GM19452 (cell line): ENCODE results near the gene ZNF879.

ENCODE experiments used
- ATAC-seq: cut with Tn5 transposase; IDR thresholded peaks from one replicate; pipeline ENCODE4 v1.9.1; 2021; ENCODE audit not compliant: unreplicated experiment

The ZNF879 gene

DNA sequence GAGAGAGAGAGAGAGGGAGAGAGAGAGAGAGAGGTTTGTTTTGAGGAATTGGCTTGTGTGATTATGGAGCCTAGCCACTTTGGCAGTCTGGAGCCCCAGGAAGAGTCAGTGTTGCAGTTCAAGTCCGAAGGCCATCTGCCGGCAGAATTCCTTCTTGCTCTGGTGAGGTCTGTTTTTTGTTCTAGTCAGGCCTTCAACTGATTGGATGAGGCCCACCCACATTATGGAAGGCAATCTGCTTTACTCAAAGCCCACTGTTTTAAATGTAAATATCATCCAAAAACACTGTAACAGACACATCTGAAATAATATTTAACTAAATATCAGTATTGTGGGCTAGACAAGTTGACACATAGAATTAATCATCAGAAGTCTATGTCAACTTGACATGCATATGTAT lies 17.0 kb upstream of the ZNF879 start:
- no peak for ATAC-seq

DNA sequence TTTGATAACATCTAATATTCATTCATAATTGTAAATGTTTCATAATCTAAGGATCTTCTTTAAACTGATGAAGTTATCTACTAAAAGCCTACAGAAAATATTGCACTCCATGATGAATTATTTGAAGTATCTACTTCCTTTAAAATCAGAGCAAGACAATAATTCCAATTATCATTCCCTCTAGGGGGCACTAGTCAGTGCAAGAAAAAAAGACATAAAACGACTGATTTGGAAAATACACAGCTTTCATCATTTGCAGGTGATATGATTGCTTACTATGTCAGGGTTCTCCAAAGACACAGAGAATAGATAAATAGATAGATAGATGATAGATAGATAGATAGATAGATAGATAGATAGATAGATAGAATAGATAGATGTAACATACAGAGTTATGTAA lies 14.9 kb upstream of the ZNF879 start:
- ATAC-seq: no peak

DNA sequence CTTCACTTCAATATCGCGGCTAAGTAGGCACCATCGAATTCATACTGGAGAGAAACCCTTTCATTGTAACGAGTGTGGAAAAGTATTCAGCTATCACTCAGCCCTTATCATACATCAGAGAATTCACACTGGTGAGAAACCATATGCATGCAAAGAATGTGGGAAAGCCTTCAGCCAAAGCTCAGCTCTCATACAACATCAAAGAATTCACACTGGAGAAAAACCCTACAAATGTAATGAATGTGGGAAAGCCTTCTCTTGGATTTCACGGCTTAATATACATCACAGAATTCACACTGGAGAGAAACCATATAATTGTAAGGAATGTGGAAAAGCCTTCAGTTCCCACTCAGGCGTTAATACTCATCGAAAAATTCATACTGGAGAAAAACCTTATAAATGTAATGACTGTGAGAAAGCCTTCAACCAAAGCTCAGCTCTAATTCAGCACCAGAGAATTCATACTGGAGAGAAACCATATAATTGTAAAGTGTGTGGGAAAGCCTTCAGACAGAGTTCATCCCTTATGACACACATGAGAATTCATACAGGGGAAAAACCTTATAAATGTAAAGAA lies 9.5 kb downstream of the ZNF879 start:
- no peak for ATAC-seq

DNA sequence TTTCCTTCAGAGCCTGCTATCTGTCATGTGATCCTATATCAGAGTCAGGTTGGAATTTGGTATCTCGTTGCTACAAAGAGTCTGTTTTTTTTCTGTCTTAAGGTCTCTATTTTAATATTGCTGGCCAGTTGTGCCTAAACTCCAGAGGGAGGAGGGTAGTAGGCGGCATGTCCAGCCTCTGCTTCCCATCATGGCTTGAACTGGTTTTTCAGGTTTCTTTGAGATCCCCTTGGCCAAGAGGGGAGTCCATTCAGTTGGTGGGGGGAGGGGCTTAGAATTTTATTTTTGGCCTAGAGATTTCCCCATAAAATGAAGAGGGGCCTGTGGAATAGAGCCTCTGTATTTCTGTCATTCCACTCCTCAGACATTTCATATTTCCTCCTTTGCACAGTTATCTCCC lies 21.2 kb downstream of the ZNF879 start:
- ATAC-seq: no peak

DNA sequence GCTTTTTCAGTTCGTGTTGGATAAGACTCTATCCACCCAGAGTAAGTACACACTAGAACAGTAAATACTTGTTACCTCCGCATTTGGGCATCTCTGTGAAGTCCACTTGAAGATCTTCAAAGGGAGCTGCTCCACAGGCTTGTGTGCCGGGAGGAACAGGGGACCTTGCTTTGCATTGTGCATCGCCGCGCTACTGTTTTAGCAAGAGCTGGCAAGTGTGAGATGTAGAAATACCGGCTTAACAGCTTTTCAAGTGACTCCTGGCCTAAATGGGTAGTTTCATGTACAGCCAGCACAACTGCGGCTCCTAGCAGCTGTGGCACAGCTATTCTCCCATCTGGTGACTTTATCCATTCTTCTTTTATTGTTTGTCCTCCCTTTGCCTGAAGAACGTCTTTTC lies 28.2 kb downstream of the ZNF879 start:
- ATAC-seq: no peak

DNA sequence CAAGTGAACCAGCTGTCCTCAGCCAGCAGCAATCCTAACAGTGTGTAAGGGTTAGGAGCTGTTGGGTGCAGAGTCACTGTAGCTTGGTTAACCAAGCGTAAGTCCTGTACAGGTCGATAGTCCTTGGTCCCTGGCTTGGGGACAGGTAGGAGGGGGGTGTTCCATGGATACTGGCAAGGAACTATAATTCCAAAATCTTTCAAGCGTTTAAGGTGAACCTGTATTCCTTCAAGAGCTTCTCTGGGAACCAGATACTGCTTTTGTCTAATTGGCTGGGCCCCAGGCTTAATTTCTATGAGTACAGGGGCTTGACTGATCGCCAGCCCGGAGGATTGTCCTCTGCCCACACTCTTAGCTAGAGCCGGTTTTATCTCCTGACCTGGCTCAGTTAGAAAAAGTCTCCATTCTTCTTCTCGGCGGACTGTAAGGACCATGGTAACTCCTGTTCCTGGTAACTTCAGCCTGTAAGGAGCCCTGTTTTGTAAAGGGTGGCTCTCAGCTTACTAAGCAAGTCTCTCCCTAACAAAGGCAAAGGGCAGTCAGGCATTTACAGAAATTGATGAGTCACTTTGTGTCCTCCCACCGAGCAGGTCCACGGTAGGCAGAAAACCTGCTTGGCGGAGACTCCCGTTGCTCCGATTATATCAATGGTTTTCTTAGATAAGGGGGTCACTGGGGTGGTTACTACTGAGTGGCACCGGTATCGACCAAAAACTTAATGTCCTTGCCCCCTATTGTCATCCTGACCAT lies 30.6 kb downstream of the ZNF879 start:
- ATAC-seq: no peak

DNA sequence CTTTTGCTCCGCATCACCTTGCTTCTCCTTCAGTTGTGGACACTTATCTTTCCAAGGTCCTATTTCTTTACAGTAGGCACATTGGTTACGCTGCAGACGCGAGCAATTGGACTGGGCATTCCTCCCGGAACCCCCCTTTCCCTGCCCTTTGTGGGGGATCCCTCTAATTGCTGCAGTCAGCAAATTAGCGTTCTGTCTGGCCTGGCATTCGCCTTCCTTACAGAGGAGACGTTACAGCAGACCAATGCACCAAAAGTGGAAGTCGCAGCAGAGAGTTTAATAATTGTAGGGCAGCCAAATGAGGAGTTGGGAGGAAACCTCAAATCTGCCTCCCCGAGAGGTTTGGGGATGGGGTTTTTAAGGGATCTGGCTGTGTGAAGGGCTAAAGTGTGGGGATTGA lies 31.3 kb downstream of the ZNF879 start:
- no peak for ATAC-seq

DNA sequence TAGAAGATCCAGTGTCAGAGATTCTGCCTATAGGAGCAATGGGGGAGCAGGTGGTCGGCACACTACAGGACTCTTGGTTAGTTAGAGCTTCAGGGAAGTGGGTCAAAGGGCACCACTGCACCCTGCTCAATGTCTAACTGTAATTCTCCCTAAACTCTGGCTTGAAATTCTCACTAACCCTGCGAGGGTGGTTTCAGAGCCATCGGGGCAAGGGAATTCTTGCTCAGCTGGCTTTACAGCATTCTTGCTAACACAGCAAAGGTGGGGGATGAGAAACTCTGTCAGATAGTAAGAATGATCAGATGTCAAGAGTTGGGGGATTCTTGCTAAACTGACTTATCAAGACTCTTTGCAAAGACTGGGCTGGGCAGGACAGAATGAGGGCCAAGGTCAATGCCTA lies 31.8 kb downstream of the ZNF879 start:
- no peak for ATAC-seq

DNA sequence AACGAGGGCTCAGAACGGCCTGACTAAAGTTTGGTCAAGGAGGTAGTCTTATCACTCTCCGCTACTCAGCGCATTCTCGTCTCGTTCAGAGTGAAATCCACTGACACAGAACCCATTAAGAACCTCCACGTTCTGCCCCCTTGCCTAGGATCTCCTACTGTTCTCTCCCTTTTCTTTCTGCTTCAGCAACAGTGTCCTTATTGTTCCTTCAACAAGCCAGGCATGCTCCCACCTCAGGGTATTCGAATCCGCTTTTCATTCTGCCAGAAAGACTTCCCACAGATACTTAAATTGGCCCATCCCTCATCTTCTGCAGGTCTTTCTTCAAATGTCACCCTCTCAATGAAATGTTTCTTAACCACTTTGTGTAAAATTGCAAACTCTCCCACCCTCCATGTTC lies 32.2 kb downstream of the ZNF879 start:
- no peak for ATAC-seq

DNA sequence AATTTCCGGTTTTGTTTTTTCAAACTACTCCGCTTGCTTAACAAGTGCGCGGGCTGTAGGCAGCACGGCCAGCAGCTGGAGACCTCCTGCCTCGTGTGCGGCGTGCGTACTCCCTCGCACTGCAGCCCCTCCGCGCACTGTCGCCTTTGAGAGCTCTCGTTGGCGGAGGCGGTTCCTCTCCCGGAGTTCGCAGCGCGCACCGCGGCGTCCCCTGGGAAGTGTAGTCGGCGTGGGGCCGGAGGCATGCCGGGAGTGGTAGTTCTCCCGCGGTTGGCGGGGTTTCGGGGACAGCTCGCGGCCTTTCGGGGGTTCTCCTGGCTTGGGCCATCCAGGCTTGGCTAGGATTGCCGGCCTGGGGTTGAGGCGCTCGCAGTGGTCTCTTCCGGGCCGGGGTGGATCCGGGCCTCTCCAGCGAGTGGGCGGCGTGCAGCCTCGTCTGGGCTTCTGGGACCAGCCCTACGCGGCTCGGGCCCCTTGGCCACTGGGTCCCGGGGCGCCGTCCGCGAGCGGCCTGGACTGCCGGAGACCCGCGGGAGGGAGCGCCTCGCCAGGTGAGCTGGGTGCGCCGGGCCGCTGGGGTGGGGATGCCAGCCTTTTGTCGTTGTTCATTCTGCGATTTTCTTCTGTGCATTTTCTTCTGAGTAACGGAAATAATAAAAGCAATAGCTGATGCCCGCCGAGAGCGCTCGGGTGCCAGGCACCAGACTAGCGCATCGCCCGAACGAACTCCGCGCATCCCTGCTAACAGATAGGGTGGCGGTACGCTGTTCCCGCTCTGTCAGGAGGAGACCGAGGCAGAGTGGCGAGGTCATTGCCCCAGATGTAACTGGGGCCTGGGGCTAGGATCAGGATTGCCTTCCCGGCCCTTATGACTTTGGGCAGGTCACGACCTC lies 36.8 kb downstream of the ZNF879 start, which contains the start of gene ZNF354C:
ZNF354C (plus strand) TSS at position 258 of the 893 bp plus-strand sequence. CDS start 1,696 bp downstream, outside the sequence.
- ATAC-seq: no peak

DNA sequence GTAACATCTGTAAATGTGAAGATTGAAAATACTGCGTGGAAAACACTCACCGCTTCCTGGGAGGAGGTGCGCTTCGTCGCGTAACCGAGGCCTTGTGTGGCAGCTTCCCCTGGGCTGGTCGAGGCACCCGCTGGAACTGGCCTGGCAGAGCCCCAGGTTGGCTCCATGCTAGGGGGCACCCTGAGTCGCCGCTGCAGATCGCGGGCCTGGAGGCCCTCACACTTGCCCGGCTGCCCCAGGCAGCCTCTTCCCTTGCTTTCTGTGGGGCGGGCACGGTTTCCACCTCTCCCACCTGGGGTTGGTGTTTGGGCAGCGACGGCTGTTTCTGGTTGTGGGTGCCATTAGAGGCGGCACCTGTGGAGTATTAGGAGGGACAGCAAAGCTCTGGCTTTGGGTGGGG lies 37.4 kb downstream of the ZNF879 start:
- ATAC-seq: no peak

DNA sequence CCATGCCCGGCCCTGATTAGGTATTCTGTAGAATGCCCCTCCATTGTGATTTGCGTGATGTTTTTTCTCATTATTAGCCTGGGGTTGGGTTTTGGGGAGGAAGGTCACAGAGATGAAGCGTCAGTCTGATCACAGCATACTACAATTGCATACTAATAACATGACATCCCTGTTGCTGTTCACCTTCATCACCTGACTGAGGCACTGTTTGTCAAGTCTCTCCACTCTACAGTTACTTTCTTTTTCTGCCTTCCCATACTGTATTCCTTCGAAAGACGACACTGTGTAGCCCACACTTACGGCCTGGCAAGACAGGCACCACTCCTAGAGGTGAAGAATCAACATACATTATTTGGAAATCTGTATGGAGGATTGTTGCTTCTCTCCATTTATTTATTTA lies 42.1 kb downstream of the ZNF879 start:
- ATAC-seq: no peak

DNA sequence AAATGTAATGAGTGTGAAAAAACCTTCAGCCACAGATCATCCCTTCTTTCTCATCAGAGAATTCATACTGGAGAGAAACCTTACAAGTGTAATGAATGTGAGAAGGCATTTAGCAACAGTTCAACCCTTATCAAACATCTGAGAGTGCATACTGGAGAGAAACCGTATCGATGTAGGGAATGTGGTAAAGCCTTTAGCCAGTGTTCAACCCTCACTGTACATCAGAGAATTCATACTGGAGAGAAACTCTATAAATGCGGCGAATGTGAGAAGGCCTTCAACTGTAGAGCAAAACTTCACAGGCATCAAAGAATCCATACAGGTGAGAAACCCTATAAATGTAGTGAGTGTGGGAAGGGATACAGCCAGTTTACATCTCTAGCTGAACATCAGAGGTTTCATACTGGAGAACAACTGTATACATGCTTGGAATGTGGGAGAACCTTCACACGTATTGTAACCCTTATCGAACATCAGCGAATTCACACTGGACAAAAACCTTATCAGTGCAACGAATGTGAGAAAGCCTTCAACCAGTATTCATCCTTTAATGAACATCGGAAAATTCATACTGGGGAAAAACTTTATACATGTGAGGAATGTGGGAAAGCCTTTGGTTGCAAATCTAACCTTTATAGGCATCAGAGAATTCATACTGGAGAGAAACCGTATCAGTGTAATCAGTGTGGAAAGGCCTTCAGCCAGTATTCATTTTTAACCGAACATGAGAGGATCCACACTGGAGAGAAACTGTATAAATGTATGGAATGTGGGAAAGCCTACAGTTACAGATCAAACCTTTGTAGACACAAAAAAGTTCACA lies 55.8 kb downstream of the ZNF879 start:
- ATAC-seq: no peak

DNA sequence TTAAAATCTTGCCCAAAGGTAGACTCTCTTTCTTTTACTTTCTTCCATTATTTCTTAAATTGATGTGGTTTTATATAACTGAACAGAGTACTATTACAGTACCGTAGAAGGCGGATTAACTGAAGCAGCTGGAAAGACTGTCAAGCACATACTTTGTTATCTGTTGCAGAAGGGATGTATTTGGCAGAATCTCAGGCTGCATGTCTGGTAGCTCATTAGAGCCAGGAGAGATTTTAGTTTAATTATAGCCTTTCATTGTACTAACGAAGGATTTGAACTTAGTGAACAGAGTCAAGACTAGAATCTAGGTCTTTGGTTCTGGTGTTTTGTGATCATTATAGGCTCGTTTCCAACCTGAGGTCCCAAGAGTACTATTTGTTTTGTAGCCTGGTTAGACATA lies 57.1 kb downstream of the ZNF879 start:
- ATAC-seq: no peak
